ENCODE data around the gene PDE8A. TPM values are rescaled to one million over a fixed set of nuclear protein-coding genes. Genes with fewer than 3 reads are reported as not detected.
"Not testable (repeated sequence)": the region's sequence is repeated elsewhere in the genome, so short reads cannot be mapped to it uniquely, and the experiment has no call there.

PDE8A gene
- total RNA-seq, 2 donors from 2014 or later = 19.2 to 23.2 TPM

GRCh38 chr15:84996055-84996454, 14.4 kb downstream of the PDE8A start:
- Histone ChIP-seq H3K4me1 (peaks cover 0 to 45% of the 10 kb centered on the region in 2 donors), H3K9me3 (no peaks in the 10 kb centered on the region), H3K27me3 (no peaks in the 10 kb centered on the region), H3K4me3 (no peak overlapping the region), H3K36me3 (no peaks in the 10 kb centered on the region), H3K27ac (no peak overlapping the region)
- TF ChIP-seq, protein P1, sequence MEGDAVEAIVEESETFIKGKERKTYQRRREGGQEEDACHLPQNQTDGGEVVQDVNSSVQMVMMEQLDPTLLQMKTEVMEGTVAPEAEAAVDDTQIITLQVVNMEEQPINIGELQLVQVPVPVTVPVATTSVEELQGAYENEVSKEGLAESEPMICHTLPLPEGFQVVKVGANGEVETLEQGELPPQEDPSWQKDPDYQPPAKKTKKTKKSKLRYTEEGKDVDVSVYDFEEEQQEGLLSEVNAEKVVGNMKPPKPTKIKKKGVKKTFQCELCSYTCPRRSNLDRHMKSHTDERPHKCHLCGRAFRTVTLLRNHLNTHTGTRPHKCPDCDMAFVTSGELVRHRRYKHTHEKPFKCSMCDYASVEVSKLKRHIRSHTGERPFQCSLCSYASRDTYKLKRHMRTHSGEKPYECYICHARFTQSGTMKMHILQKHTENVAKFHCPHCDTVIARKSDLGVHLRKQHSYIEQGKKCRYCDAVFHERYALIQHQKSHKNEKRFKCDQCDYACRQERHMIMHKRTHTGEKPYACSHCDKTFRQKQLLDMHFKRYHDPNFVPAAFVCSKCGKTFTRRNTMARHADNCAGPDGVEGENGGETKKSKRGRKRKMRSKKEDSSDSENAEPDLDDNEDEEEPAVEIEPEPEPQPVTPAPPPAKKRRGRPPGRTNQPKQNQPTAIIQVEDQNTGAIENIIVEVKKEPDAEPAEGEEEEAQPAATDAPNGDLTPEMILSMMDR (IDR thresholded peaks at IDR 0.05) = no peak
- no peak for DNase-seq (ENCODE audit: low spot score)

- H3K27me3 ChIP-seq; DNase-seq (ENCODE audit: low spot score); H3K36me3 ChIP-seq; H3K4me3 ChIP-seq; H3K27ac ChIP-seq; H3K9me3 ChIP-seq: not testable (repeated sequence)
- H3K4me1 ChIP-seq = peaks cover 0 to 47% of the 10 kb centered on the region in 2 donors
These were observed 15.1 kb downstream of the PDE8A start for GRCh38 chr15:84996714-84997113.

DNA sequence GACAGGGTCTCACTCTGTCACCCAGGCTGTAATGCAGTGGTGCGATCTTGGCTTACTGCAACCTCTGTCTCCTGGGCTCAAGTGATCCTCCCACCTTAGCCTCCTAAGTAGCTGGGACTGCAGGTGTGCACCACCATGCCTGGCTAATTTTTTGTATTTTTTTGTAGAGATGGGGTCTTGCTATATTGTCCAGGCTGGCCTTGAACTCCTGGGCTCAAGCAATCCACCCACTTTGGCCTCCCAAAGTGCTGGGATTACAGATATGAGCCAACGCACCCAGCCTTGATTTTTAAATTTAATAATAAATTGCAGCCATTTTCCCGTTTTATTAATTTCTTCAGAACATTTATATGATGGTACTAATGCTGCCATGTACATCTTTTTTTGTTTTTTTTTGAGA, 15.6 kb downstream of the PDE8A start:
- peaks cover 0 to 44% of the 10 kb centered on the region in 2 donors for H3K4me1 ChIP-seq
- not testable (repeated sequence) for DNase-seq (ENCODE audit: low spot score); H3K27ac ChIP-seq; H3K9me3 ChIP-seq; H3K27me3 ChIP-seq; H3K36me3 ChIP-seq; H3K4me3 ChIP-seq

- no peak overlapping the region for H3K27ac ChIP-seq
- H3K36me3 ChIP-seq = no peaks in the 10 kb centered on the region
- no peak overlapping the region for H3K4me3 ChIP-seq
- TF ChIP-seq, protein P1 (IDR thresholded peaks at IDR 0.05) = no peak
- H3K4me1 ChIP-seq = peaks cover 0 to 37% of the 10 kb centered on the region in 2 donors
- no peak for DNase-seq (ENCODE audit: low spot score)
- H3K27me3 ChIP-seq = no peaks in the 10 kb centered on the region
- H3K9me3 ChIP-seq = no peaks in the 10 kb centered on the region
These were observed 18.7 kb downstream of the PDE8A start for GRCh38 chr15:85000189-85000864.

- peaks cover 0 to 42% of the 10 kb centered on the region in 2 donors for H3K4me1 ChIP-seq
- TF ChIP-seq, protein P1 (IDR thresholded peaks at IDR 0.05) = no peak
- no peak overlapping the region for H3K4me3 ChIP-seq
- no peaks in the 10 kb centered on the region for H3K36me3 ChIP-seq
- H3K27ac ChIP-seq = no peak overlapping the region
- DNase-seq (ENCODE audit: low spot score) = no peak
- no peaks in the 10 kb centered on the region for H3K27me3 ChIP-seq
- H3K9me3 ChIP-seq = no peaks in the 10 kb centered on the region
These were observed 19.3 kb downstream of the PDE8A start for GRCh38 chr15:85000937-85001336.

DNA sequence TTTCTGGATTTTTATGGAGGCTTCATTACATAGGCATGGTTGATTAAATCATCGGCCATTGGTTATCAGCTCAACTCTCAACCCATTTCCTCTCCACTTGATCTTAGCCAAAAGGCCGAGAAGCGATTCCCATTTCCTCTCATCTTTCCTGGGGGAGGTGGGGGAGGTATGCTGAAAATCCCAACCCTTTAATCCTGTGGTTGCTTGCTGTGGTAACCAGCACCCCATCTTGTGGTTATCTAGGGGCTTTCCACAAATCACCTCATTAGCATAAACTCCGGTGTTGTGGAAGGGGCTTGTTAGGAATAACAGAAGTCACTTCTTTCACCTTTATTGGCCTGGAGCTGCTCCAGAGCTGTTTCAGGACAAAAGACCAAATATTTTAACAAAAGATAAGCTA, 20.9 kb downstream of the PDE8A start:
- Histone ChIP-seq H3K27ac (no peak overlapping the region), H3K27me3 (no peaks in the 10 kb centered on the region), H3K4me1 (peaks cover 0 to 56% of the 10 kb centered on the region in 2 donors), H3K9me3 (no peaks in the 10 kb centered on the region), H3K36me3 (no peaks in the 10 kb centered on the region), H3K4me3 (no peak overlapping the region)
- DNase-seq (ENCODE audit: low spot score) = no peak
- TF ChIP-seq, protein P1 (IDR thresholded peaks at IDR 0.05) = no peak
